SK-N-MC (cell line): ENCODE results near the gene NOM1.

Experiments
- DNase-seq: peaks from one replicate; pipeline ENCODE4 v3.0.0-alpha.2; 2011; ENCODE audit warnings: low read depth, low spot score
- H3K27ac ChIP-seq: fragments of 200-600 bp; sonication (generic); 2 replicates; pipeline ENCODE4 v1.5.1; 2016; ENCODE audit warnings: mixed run types
- H3K36me3 ChIP-seq: fragments of 200-600 bp; sonication (generic); 2 replicates; pipeline ENCODE4 v1.6.1; 2017; ENCODE audit warnings: antibody characterized with exemption, low read length, mixed read lengths; ENCODE audit not compliant: insufficient read depth
- H3K4me3 ChIP-seq: fragments of 200-600 bp; sonication (generic); 2 replicates; pipeline ENCODE4 v1.5.1; 2016
- H3K9ac ChIP-seq: fragments of 200-600 bp; sonication (generic); 2 replicates; pipeline ENCODE4 v1.8.0; 2017; ENCODE audit warnings: mixed run types, mixed read lengths; ENCODE audit not compliant: insufficient read length
- H3K9me3 ChIP-seq: fragments of 200-600 bp; sonication (generic); 2 replicates; pipeline ENCODE4 v1.6.1; 2017; ENCODE audit warnings: low read depth, mild to moderate bottlenecking, antibody characterized with exemption, low read length, moderate library complexity, mixed read lengths
- EZH2 ChIP-seq: fragments of 200-600 bp; sonication (generic); IDR thresholded peaks from one replicate; pipeline ENCODE4 v1.6.1; 2017; ENCODE audit warnings: antibody characterized with exemption
- FOXP2 ChIP-seq: optimal IDR thresholded peaks from 2 replicates; pipeline ENCODE3; 2011; ENCODE audit warnings: mild to moderate bottlenecking, moderate library complexity; ENCODE audit not compliant: insufficient read depth; ENCODE audit errors: extremely low read length, control extremely low read depth
- POLR2AphosphoS5 ChIP-seq: IDR thresholded peaks from 2 replicates; pipeline ENCODE4 v1.6.1; 2012; ENCODE audit warnings: mild to moderate bottlenecking, low read depth, low read length, borderline replicate concordance

The NOM1 gene

GRCh38 chr7:156998988-156999957 is 49.8 kb downstream of the NOM1 start:
- Histone ChIP-seq H3K9me3 (no peaks in the 10 kb centered on the region), H3K4me3 (no peak overlapping the region), H3K36me3 (no peaks in the 10 kb centered on the region), H3K27ac (no peak overlapping the region), H3K9ac (no peak overlapping the region)
- DNase-seq = no peak
- TF ChIP-seq FOXP2 = no peak
- no peak for TF ChIP-seq POLR2AphosphoS5
- no peak for TF ChIP-seq EZH2

GRCh38 chr7:156999958-157000726 is 50.6 kb downstream of the NOM1 start:
- H3K27ac ChIP-seq = no peak overlapping the region
- no peak for DNase-seq
- no peaks in the 10 kb centered on the region for H3K9me3 ChIP-seq
- H3K9ac ChIP-seq = no peak overlapping the region
- H3K4me3 ChIP-seq = peak overlapping the region; percentile 25; the same call in 1 of the 2 replicates
- H3K36me3 ChIP-seq = no peaks in the 10 kb centered on the region
- TF ChIP-seq EZH2 = no peak

- no peak for DNase-seq
- no peaks in the 10 kb centered on the region for H3K9me3 ChIP-seq
- H3K27ac ChIP-seq = no peak overlapping the region
- H3K4me3 ChIP-seq = no peak overlapping the region
- H3K9ac ChIP-seq = no peak overlapping the region
- peak; percentile 62 for TF ChIP-seq EZH2
- TF ChIP-seq POLR2AphosphoS5 = no peak
- no peaks in the 10 kb centered on the region for H3K36me3 ChIP-seq
Measured at GRCh38 chr7:157000741-157001653, 51.5 kb downstream of the NOM1 start.

- no peak for TF ChIP-seq FOXP2
- no peak for TF ChIP-seq POLR2AphosphoS5
- no peak for TF ChIP-seq EZH2
- no peak overlapping the region for H3K27ac ChIP-seq
- DNase-seq = no peak
- H3K9ac ChIP-seq = no peak overlapping the region
- no peaks in the 10 kb centered on the region for H3K9me3 ChIP-seq
- H3K4me3 ChIP-seq = no peak overlapping the region
- H3K36me3 ChIP-seq = no peaks in the 10 kb centered on the region
Measured at GRCh38 chr7:157001920-157002818, 52.7 kb downstream of the NOM1 start.

GRCh38 chr7:157002819-157003421 is 53.4 kb downstream of the NOM1 start:
- TF ChIP-seq FOXP2 (no peak), POLR2AphosphoS5 (no peak), EZH2 (no peak)
- Histone ChIP-seq H3K9me3 (no peaks in the 10 kb centered on the region), H3K4me3 (no peak overlapping the region), H3K27ac (no peak overlapping the region), H3K9ac (no peak overlapping the region), H3K36me3 (no peaks in the 10 kb centered on the region)
- no peak for DNase-seq

- DNase-seq = no peak
- H3K9ac ChIP-seq = no peak overlapping the region
- H3K27ac ChIP-seq = no peak overlapping the region
- no peaks in the 10 kb centered on the region for H3K36me3 ChIP-seq
- H3K9me3 ChIP-seq = no peaks in the 10 kb centered on the region
- no peak for TF ChIP-seq EZH2
- TF ChIP-seq FOXP2 = no peak
- no peak for TF ChIP-seq POLR2AphosphoS5
- no peak overlapping the region for H3K4me3 ChIP-seq
Measured at GRCh38 chr7:157003445-157003755, 53.9 kb downstream of the NOM1 start.
